ENCODE results near the gene GRPEL1.

GRPEL1 gene

GRCh38 chr4:7051905-7052304 lies 16.0 kb downstream of the GRPEL1 start:
- no peak overlapping the region for H3K9ac ChIP-seq (ENCODE audit: low read length)
- no peaks in the 10 kb centered on the region for H3K27me3 ChIP-seq (ENCODE audit: low read depth, low read length)
- H3K36me3 ChIP-seq (replicated peaks; ENCODE audit: low read depth, low read length) = peaks cover 26% of the 10 kb centered on the region
- peaks cover 17% of the 10 kb centered on the region for H4K20me1 ChIP-seq (ENCODE audit: insufficient read depth, low read length)
- H3K4me2 ChIP-seq (ENCODE audit: low read length) = no peak overlapping the region
- no peak overlapping the region for H3K4me3 ChIP-seq (ENCODE audit: low read length)
- no peaks in the 10 kb centered on the region for H3K4me1 ChIP-seq (ENCODE audit: low read length)
- H3K79me2 ChIP-seq (ENCODE audit: low read length) = peaks cover 70% of the 10 kb centered on the region
- no peak overlapping the region for H3K27ac ChIP-seq (ENCODE audit: low read length)
- H3K9me3 ChIP-seq (ENCODE audit: insufficient read depth, low read length) = no peaks in the 10 kb centered on the region
- no peak overlapping the region for H2AFZ ChIP-seq (ENCODE audit: low read depth, low read length)
- TF ChIP-seq CTCF (IDR thresholded peaks at IDR 0.05; ENCODE audit: low read depth, low read length) = no peak
- no peak for TF ChIP-seq EZH2phosphoT487 (IDR thresholded peaks at IDR 0.05; ENCODE audit: low read depth)

GRCh38 chr4:7051144-7051495 lies 16.7 kb downstream of the GRPEL1 start:
- H3K79me2 ChIP-seq (ENCODE audit: low read length) = peaks cover 73% of the 10 kb centered on the region
- no peak overlapping the region for H3K4me3 ChIP-seq (ENCODE audit: low read length)
- peaks cover 19% of the 10 kb centered on the region for H3K36me3 ChIP-seq (replicated peaks; ENCODE audit: low read depth, low read length)
- no peaks in the 10 kb centered on the region for H3K9me3 ChIP-seq (ENCODE audit: insufficient read depth, low read length)
- no peak overlapping the region for H3K27ac ChIP-seq (ENCODE audit: low read length)
- no peak for TF ChIP-seq CTCF (IDR thresholded peaks at IDR 0.05; ENCODE audit: low read depth, low read length)
- TF ChIP-seq EZH2phosphoT487 (IDR thresholded peaks at IDR 0.05; ENCODE audit: low read depth) = no peak
- H3K9ac ChIP-seq (ENCODE audit: low read length) = no peak overlapping the region
- H3K4me1 ChIP-seq (ENCODE audit: low read length) = no peaks in the 10 kb centered on the region; the same call in 1 of the 2 replicates
- no peak overlapping the region for H2AFZ ChIP-seq (ENCODE audit: low read depth, low read length)
- H3K27me3 ChIP-seq (ENCODE audit: low read depth, low read length) = no peaks in the 10 kb centered on the region
- peaks cover 25% of the 10 kb centered on the region for H4K20me1 ChIP-seq (ENCODE audit: insufficient read depth, low read length)
- H3K4me2 ChIP-seq (ENCODE audit: low read length) = no peak overlapping the region

GRCh38 chr4:7050481-7051143 lies 17.3 kb downstream of the GRPEL1 start:
- H3K4me3 ChIP-seq (ENCODE audit: low read length) = no peak overlapping the region
- H3K36me3 ChIP-seq (replicated peaks; ENCODE audit: low read depth, low read length) = peaks cover 19% of the 10 kb centered on the region
- H4K20me1 ChIP-seq (ENCODE audit: insufficient read depth, low read length) = peaks cover 30% of the 10 kb centered on the region
- no peak overlapping the region for H3K4me2 ChIP-seq (ENCODE audit: low read length)
- H3K4me1 ChIP-seq (ENCODE audit: low read length) = peaks cover 4% of the 10 kb centered on the region; the same call in 1 of the 2 replicates
- H3K27ac ChIP-seq (ENCODE audit: low read length) = no peak overlapping the region
- H3K27me3 ChIP-seq (ENCODE audit: low read depth, low read length) = no peaks in the 10 kb centered on the region
- TF ChIP-seq CTCF (IDR thresholded peaks at IDR 0.05; ENCODE audit: low read depth, low read length) (no peak), EZH2phosphoT487 (IDR thresholded peaks at IDR 0.05; ENCODE audit: low read depth) (no peak)
- no peaks in the 10 kb centered on the region for H3K9me3 ChIP-seq (ENCODE audit: insufficient read depth, low read length)
- H3K79me2 ChIP-seq (ENCODE audit: low read length) = peaks cover 79% of the 10 kb centered on the region
- no peak overlapping the region for H2AFZ ChIP-seq (ENCODE audit: low read depth, low read length)
- H3K9ac ChIP-seq (ENCODE audit: low read length) = no peak overlapping the region

GRCh38 chr4:7049739-7050138 lies 18.1 kb downstream of the GRPEL1 start:
- no peak overlapping the region for H2AFZ ChIP-seq (ENCODE audit: low read depth, low read length)
- H3K9me3 ChIP-seq (ENCODE audit: insufficient read depth, low read length) = no peaks in the 10 kb centered on the region
- no peak overlapping the region for H3K9ac ChIP-seq (ENCODE audit: low read length)
- no peak overlapping the region for H3K4me3 ChIP-seq (ENCODE audit: low read length)
- peaks cover 18% of the 10 kb centered on the region for H3K36me3 ChIP-seq (replicated peaks; ENCODE audit: low read depth, low read length)
- no peak for TF ChIP-seq CTCF (IDR thresholded peaks at IDR 0.05; ENCODE audit: low read depth, low read length)
- no peak for TF ChIP-seq EZH2phosphoT487 (IDR thresholded peaks at IDR 0.05; ENCODE audit: low read depth)
- H3K4me2 ChIP-seq (ENCODE audit: low read length) = no peak overlapping the region
- peaks cover 12% of the 10 kb centered on the region for H3K4me1 ChIP-seq (ENCODE audit: low read length)
- peaks cover 87% of the 10 kb centered on the region for H3K79me2 ChIP-seq (ENCODE audit: low read length)
- peaks cover 39% of the 10 kb centered on the region for H4K20me1 ChIP-seq (ENCODE audit: insufficient read depth, low read length)
- no peak overlapping the region for H3K27ac ChIP-seq (ENCODE audit: low read length)
- no peaks in the 10 kb centered on the region for H3K27me3 ChIP-seq (ENCODE audit: low read depth, low read length)
